Heart right ventricle (tissue), 16 donors: Measurements from ENCODE around the gene CYP2C18. TPM values are rescaled to one million over a fixed set of nuclear protein-coding genes. Genes with fewer than 3 reads are reported as not detected.
"Not testable (repeated sequence)": the region's sequence is repeated elsewhere in the genome, so short reads cannot be mapped to it uniquely, and the experiment has no call there.

Experiments
- ATAC-seq, 8 donors: fragments of 200-7000 bp; cut with Tn5 transposase; one replicate each; pipeline ENCODE4 v1.9.1; 2020; ENCODE audit warnings: mild to moderate bottlenecking in 8 of 8, moderate library complexity in 8 of 8, moderate number of reproducible peaks in 1 of 8
- DNase-seq, 2 donors: peaks; one replicate each; pipeline ENCODE4 v3.0.0-alpha.2; 2020
- H3K27ac ChIP-seq, 10 donors: fragments of 200-600 bp; sonication (generic) in 2 of 10; one replicate each; pipeline versions ENCODE4 v1.5.0 to v1.8.0; 2020 to 2022; ENCODE audit warnings: mild to moderate bottlenecking in 3 of 10
- H3K27me3 ChIP-seq, 7 donors: fragments of 200-600 bp; one replicate each; pipeline ENCODE4 v1.8.0; 2021 to 2022; ENCODE audit warnings: mild to moderate bottlenecking in 2 of 7
- H3K36me3 ChIP-seq, 9 donors: fragments of 200-600 bp; sonication (generic) in 1 of 9; one replicate each; pipeline versions ENCODE4 v1.5.0 to v1.8.0; 2020 to 2022; ENCODE audit warnings: mild to moderate bottlenecking in 2 of 9
- H3K4me1 ChIP-seq, 9 donors: fragments of 200-600 bp; sonication (generic) in 1 of 9; one replicate each; pipeline versions ENCODE4 v1.5.0 to v1.8.0; 2020 to 2022; ENCODE audit warnings: mild to moderate bottlenecking in 4 of 9
- H3K4me3 ChIP-seq, 10 donors: fragments of 200-600 bp; sonication (generic) in 2 of 10; one replicate each; pipeline versions ENCODE4 v1.5.0 to v1.8.0; 2020 to 2022; ENCODE audit warnings: mild to moderate bottlenecking in 7 of 10, moderate library complexity in 2 of 10
- H3K9me3 ChIP-seq, 11 donors: fragments of 200-600 bp in 10 of 11; sonication (generic) in 2 of 11; one replicate each; pipeline versions ENCODE4 v1.5.0 to v1.8.0; 2013 to 2022; ENCODE audit warnings: mild to moderate bottlenecking in 2 of 11, control low read depth in 1 of 11, moderate library complexity in 1 of 11
- CTCF ChIP-seq, 9 donors: fragments of 200-600 bp; sonication (generic) in 2 of 9; IDR thresholded peaks; one replicate each; pipeline versions ENCODE4 v1.5.0 to v1.8.0; 2021 to 2022; ENCODE audit warnings: antibody characterized with exemption in 9 of 9, mild to moderate bottlenecking in 5 of 9, moderate library complexity in 1 of 9
- WGBS, 2 donors: extraction: QIAGEN DNeasy Blood & Tissue Kit; methylation state at CpG; one replicate each; pipeline ENCODE4 v1.1.7; 2013; ENCODE audit warnings: inconsistent platforms in 1 of 2; 5-methylcytosine and 5-hydroxymethylcytosine counted together
- intact Hi-C, 10 donors: fragments of 100-400 bp; cut with DNase I; formaldehyde crosslinking; loops; one replicate each; pipeline versions ENCODE4 v1.11.1 to v1.14.2; 2022
- polyA plus RNA-seq, 2 donors: library from polyadenylated mRNA; stranded (reverse); fragments of 200-250 nt; gene quantifications; one replicate each; pipeline ENCODE4 v1.2.3, GENCODE V29; 2013
- total RNA-seq, 10 donors: library from RNA; stranded (reverse); fragmentation: NEBNext Ultra II Directional in 3 of 10; extraction: Animal tissue kit (Norgen Biotek cat#: 25700) in 3 of 10; gene quantifications; one replicate each; pipeline versions ENCODE4 v1.2.1 to v1.2.4, GENCODE V29; 2021 to 2023
- donor health status: Arrhythmogenic right ventricular cardiomyopathy.
- donor health status: ischemic (EF 13 %, LVEDD 7.1; RV severe dilation, severe dysfunction).
- donor health status: healthy with polysubstance abuse.
- donor health status: DM: no; HTN: yes; CAD: no.
- donor health status: DM: no; HTN: no; CAD: no.
- donor health status: ischemic (EF 25% LVEDD 6.9; RV normal size, moderate dysfunction).
- donor health status: ischemic (EF 25% LVEDD 5.7; RV mildly dilated, moderate dysfunction).
- donor health status: healthy.
- donor health status: DM: yes; HTN: yes; CAD: no.
- donor health status: Ischemic cardiomyopathy.
- donor health status: ischemic (EF 35%, LVEDD 5.7; RV mildly dilated, moderate dysfunction).
- donor health status: nonischemic (EF 11% LVEDD 7.7; RV severe dilation, severe dysfunction).
- donor health status: DM: yes; HTN: yes; CAD: no.
- donor health status: PGD.
- donor health status: ischemic (EF 29% LVEDD 5.4; RV normal size, mild dysfunction).
- donor health status: nonischemic (EF 23%, LVEDD 6.1; RV moderate dilation, normal function).

Gene CYP2C18
- total and polyA plus RNA-seq, 12 donors = not detected

- TF ChIP-seq CTCF (IDR thresholded peaks at IDR 0.05) = no peak
- Histone ChIP-seq H3K9me3 (peaks cover 0 to 4% (median 0%) of the 10 kb centered on the region in 11 donors), H3K27me3 (no peaks in the 10 kb centered on the region)
Observed at GRCh38 chr10:94644352-94644751, 39.2 kb upstream of the CYP2C18 start.

GRCh38 chr10:94645285-94645684 lies 38.2 kb upstream of the CYP2C18 start:
- DNase-seq = no peak
- Histone ChIP-seq H3K9me3 (no peaks in the 10 kb centered on the region), H3K4me3 (no peak overlapping the region), H3K27ac (no peak overlapping the region), H3K4me1 (no peaks in the 10 kb centered on the region), H3K27me3 (no peaks in the 10 kb centered on the region), H3K36me3 (no peaks in the 10 kb centered on the region)
- WGBS, 2 donors = 39 to 48% methylated on average over 2 of the region's 2 CpGs
- TF ChIP-seq CTCF (IDR thresholded peaks at IDR 0.05) = no peak
- intact Hi-C loops = no loop called here
- no peak for ATAC-seq

More at GRCh38 chr10:94644352-94644751, 39.2 kb upstream of the CYP2C18 start:
- DNase-seq = no peak
- ATAC-seq = no peak
- 75 to 81% methylated on average over 1 of the region's 1 CpG for WGBS, 2 donors
- no peaks in the 10 kb centered on the region for H3K4me1 ChIP-seq
- intact Hi-C loops = no loop called here
- H3K36me3 ChIP-seq = no peaks in the 10 kb centered on the region
- H3K4me3 ChIP-seq = no peak overlapping the region
- H3K27ac ChIP-seq = no peak overlapping the region

GRCh38 chr10:94655201-94655600 lies 28.3 kb upstream of the CYP2C18 start:
- intact Hi-C loops, H3K4me3 ChIP-seq, H3K27me3 ChIP-seq, ATAC-seq, H3K27ac ChIP-seq, H3K4me1 ChIP-seq, H3K36me3 ChIP-seq, DNase-seq: not testable (repeated sequence)
- H3K9me3 ChIP-seq = peaks cover 0 to 24% (median 7%) of the 10 kb centered on the region in 11 donors

GRCh38 chr10:94663061-94663460 lies 20.5 kb upstream of the CYP2C18 start:
- H3K36me3 ChIP-seq, H3K4me3 ChIP-seq, H3K9me3 ChIP-seq, ATAC-seq, H3K27ac ChIP-seq, DNase-seq, intact Hi-C loops, H3K27me3 ChIP-seq, H3K4me1 ChIP-seq: not testable (repeated sequence)
- 75 to 87% methylated on average over 4 of the region's 4 CpGs for whole genome bisulfite sequencing, 2 donors

- Histone ChIP-seq H3K4me1 (no peaks in the 10 kb centered on the region), H3K4me3 (no peak overlapping the region), H3K27me3 (peaks cover 0 to 7% (median 4%) of the 10 kb centered on the region in 7 donors), H3K9me3 (no peaks in the 10 kb centered on the region), H3K27ac (no peak overlapping the region), H3K36me3 (no peaks in the 10 kb centered on the region)
- ATAC-seq (no peak), DNase-seq (no peak)
- WGBS, 2 donors = 74 to 81% methylated on average over 6 of the region's 6 CpGs
- intact Hi-C loops = no loop called here
- TF ChIP-seq CTCF (IDR thresholded peaks at IDR 0.05) = no peak
Observed at GRCh38 chr10:94666391-94667102, 17.0 kb upstream of the CYP2C18 start.
